BLaER1 (cell line): ENCODE data around the gene BANP.
"Not testable (repeated sequence)": the region's sequence is repeated elsewhere in the genome, so short reads cannot be mapped to it uniquely, and the experiment has no call there.

Source experiments
- H3K27ac ChIP-seq: shearing (Covaris generic); formaldehyde crosslinking; 2 replicates; pipeline ENCODE4 v1.8.1; 2022
- H3K27me3 ChIP-seq: shearing (Covaris generic); formaldehyde crosslinking; 2 replicates; pipeline ENCODE4 v1.8.1; 2022
- H3K36me3 ChIP-seq: shearing (Covaris generic); formaldehyde crosslinking; 2 replicates; pipeline ENCODE4 v1.8.1; 2022
- H3K4me1 ChIP-seq: shearing (Covaris generic); formaldehyde crosslinking; 2 replicates; pipeline ENCODE4 v1.8.1; 2022
- H3K4me2 ChIP-seq: shearing (Covaris generic); formaldehyde crosslinking; 2 replicates; pipeline ENCODE4 v1.8.1; 2022
- H3K4me3 ChIP-seq: shearing (Covaris generic); formaldehyde crosslinking; 2 replicates; pipeline ENCODE4 v1.8.1; 2022
- H3K9ac ChIP-seq: shearing (Covaris generic); formaldehyde crosslinking; 2 replicates; pipeline ENCODE4 v1.8.1; 2022
- H3K9me3 ChIP-seq: shearing (Covaris generic); formaldehyde crosslinking; 2 replicates; pipeline ENCODE4 v1.8.1; 2022
- H4K20me1 ChIP-seq: shearing (Covaris generic); formaldehyde crosslinking; 2 replicates; pipeline ENCODE4 v1.8.1; 2022
- Cebpa-rat ChIP-seq: shearing (Covaris generic); IDR thresholded peaks from 2 replicates; pipeline ENCODE4 v1.8.1; 2022

Gene BANP

GRCh38 chr16:88083582-88083981, 132.3 kb downstream of the BANP start:
- Histone ChIP-seq H4K20me1 (no peaks in the 10 kb centered on the region), H3K27ac (peak overlapping the region; percentile 52), H3K9ac (0 out of 2 replicates have a peak overlapping the region, but pooled peaks have one; percentile 12), H3K9me3 (no peaks in the 10 kb centered on the region), H3K36me3 (peaks cover 8% of the 10 kb centered on the region; the same call in 1 of the 2 replicates), H3K4me2 (peak overlapping the region; percentile 59), H3K4me3 (no peak overlapping the region), H3K4me1 (peaks cover 27% of the 10 kb centered on the region), H3K27me3 (no peaks in the 10 kb centered on the region)
- no peak for TF ChIP-seq Cebpa-rat

DNA sequence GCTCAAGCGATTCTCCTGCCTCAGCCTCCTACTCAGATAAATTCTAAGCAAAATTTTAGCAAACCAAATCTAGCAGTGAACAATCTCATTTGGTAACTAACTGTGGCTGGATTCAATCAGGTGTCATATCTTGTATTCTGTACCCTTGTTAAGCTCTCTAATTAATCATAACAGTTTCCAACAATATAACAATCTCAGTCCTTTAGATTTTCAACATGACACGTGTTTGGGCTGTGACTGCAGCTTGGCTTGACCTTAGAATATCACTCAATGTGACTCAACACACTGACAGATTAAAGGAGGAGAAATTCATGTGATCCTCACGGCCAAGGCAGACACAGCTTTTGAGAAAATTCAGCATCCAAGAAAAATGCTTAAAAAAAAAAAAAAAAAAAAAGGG, 133.6 kb downstream of the BANP start:
- Histone ChIP-seq H3K27me3 (no peaks in the 10 kb centered on the region), H4K20me1 (no peaks in the 10 kb centered on the region), H3K4me3 (no peak overlapping the region), H3K9me3 (no peaks in the 10 kb centered on the region), H3K27ac (no peak overlapping the region), H3K4me2 (no peak overlapping the region), H3K9ac (no peak overlapping the region), H3K4me1 (peaks cover 24% of the 10 kb centered on the region), H3K36me3 (peaks cover 8% of the 10 kb centered on the region; the same call in 1 of the 2 replicates)
- TF ChIP-seq Cebpa-rat = no peak

DNA sequence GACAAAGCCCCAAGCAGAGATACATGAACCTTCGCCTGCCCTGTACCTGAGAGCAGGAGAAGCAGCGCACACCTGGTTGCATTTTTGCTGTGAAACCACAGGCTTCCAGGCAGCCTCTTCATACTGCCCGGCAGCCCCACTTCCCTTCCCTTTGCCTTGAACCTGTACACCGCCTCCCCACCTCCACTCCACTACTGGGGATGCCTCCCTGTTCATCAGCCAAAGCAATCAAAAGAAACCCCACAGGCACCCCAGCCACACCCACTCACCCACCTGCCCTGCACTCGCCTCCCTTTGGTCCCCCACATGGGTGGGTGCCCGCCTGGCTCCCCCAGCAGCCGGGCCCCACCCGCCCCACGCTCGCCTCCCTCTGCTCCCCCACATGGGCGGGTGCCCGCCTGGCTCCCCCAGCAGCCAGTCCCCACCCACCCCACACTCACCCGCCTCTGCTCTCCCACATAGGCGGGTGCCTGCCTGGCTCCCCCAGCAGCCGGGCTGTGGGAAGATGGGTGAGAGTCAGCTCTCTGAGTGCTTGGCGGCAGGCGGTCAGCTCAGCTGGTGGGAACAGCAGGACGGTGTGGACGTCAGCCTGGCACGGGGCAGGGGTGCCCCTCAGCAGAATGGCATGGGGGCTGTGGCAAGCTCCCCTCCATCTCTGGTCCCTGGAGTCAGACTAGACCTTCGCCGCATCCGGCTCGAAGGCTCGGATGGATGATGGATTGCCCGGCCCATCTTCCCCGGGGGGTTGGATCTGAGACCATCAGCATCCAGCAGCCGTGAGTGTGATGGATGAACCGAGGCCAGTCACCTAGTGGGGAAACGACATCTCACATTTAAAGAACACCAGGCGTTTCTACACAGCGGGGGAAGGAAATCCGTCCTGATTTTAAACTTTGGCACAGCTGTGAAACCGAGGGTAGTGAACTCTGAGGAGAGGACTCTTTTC, 135.6 kb downstream of the BANP start:
- no peak for TF ChIP-seq Cebpa-rat
- Histone ChIP-seq H4K20me1 (no peaks in the 10 kb centered on the region), H3K27me3 (no peaks in the 10 kb centered on the region), H3K9ac (no peak overlapping the region), H3K4me3 (no peak overlapping the region), H3K9me3 (no peaks in the 10 kb centered on the region), H3K36me3 (peaks cover 8% of the 10 kb centered on the region; the same call in 1 of the 2 replicates), H3K4me2 (no peak overlapping the region), H3K27ac (no peak overlapping the region), H3K4me1 (peaks cover 41% of the 10 kb centered on the region)

- Histone ChIP-seq H3K27me3 (no peaks in the 10 kb centered on the region), H3K9ac (no peak overlapping the region), H3K4me1 (peaks cover 44% of the 10 kb centered on the region), H4K20me1 (no peaks in the 10 kb centered on the region), H3K4me2 (no peak overlapping the region), H3K36me3 (peaks cover 6% of the 10 kb centered on the region; the same call in 1 of the 2 replicates), H3K4me3 (no peak overlapping the region), H3K27ac (no peak overlapping the region), H3K9me3 (no peaks in the 10 kb centered on the region)
- TF ChIP-seq Cebpa-rat = no peak
Observed at GRCh38 chr16:88087517-88087877, 136.3 kb downstream of the BANP start.

GRCh38 chr16:88088161-88088581, 136.9 kb downstream of the BANP start:
- Histone ChIP-seq H3K9ac (no peak overlapping the region), H4K20me1 (no peaks in the 10 kb centered on the region), H3K4me2 (no peak overlapping the region), H3K27me3 (no peaks in the 10 kb centered on the region), H3K4me1 (peaks cover 42% of the 10 kb centered on the region), H3K27ac (no peak overlapping the region), H3K9me3 (no peaks in the 10 kb centered on the region), H3K36me3 (no peaks in the 10 kb centered on the region), H3K4me3 (no peak overlapping the region)
- TF ChIP-seq Cebpa-rat = no peak

GRCh38 chr16:88088611-88089010, 137.4 kb downstream of the BANP start:
- H3K4me3 ChIP-seq, H3K9me3 ChIP-seq, H3K27me3 ChIP-seq, H3K36me3 ChIP-seq, H3K27ac ChIP-seq, H3K9ac ChIP-seq, H4K20me1 ChIP-seq, H3K4me2 ChIP-seq: not testable (repeated sequence)
- H3K4me1 ChIP-seq = peaks cover 38% of the 10 kb centered on the region

- H3K4me2 ChIP-seq, H3K27me3 ChIP-seq, H3K9ac ChIP-seq, H3K9me3 ChIP-seq, H3K36me3 ChIP-seq, H3K4me3 ChIP-seq, H3K27ac ChIP-seq, H4K20me1 ChIP-seq: not testable (repeated sequence)
- H3K4me1 ChIP-seq = peaks cover 33% of the 10 kb centered on the region
Observed at GRCh38 chr16:88089071-88089470, 137.8 kb downstream of the BANP start.

GRCh38 chr16:88089632-88090376, 138.6 kb downstream of the BANP start:
- H3K4me2 ChIP-seq, H4K20me1 ChIP-seq, H3K4me3 ChIP-seq, H3K36me3 ChIP-seq, H3K9me3 ChIP-seq, H3K27me3 ChIP-seq, H3K27ac ChIP-seq, H3K9ac ChIP-seq: not testable (repeated sequence)
- peaks cover 30% of the 10 kb centered on the region for H3K4me1 ChIP-seq

GRCh38 chr16:88090377-88091175, 139.3 kb downstream of the BANP start:
- H3K4me2 ChIP-seq = peak overlapping the region; percentile 67; the same call in 1 of the 2 replicates
- not testable (repeated sequence) for H3K36me3 ChIP-seq

DNA sequence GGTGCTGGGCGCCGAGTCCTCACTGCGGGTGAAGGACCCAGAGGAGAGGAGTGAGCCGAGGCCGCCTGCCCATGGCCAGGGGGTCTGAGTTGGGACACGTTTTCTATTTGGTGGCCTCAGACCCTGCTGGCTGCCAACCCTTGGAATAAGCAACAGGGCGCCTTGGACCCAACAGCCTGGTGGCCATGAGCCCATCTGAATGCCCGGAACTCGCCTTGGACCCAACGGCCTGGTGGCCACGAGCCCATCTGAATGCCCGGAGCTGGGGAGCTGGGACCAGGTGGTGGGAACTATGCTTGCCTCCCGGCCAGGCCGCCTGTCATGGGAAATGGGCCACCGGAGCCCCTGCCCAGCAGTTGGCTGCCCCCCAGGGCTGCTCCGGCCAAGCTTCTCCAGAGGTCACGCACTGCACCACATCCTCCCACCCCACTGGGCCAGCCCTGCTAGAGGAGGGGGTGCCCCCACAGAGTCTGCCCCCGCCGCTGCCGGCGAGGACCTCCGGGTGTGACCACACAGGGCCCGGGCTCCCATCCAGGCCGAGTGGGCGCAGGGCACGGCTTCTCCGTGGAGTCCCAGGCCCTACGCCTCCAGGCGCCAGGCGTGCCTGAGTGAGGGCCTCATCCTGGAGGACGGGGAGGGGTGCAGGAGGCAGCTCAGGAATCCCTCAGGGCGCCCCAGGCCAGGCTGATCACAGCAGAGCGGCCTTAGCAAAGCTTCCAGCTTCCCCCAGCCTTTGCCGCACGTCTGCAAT, 140.2 kb downstream of the BANP start:
- Histone ChIP-seq H3K9me3 (peaks cover 11% of the 10 kb centered on the region), H3K4me1 (peaks cover 30% of the 10 kb centered on the region), H3K27ac (peak overlapping the region; percentile 63), H3K4me2 (peak overlapping the region; percentile 67)
- H3K4me3 ChIP-seq, H3K9ac ChIP-seq, H3K36me3 ChIP-seq, H3K27me3 ChIP-seq, H4K20me1 ChIP-seq: not testable (repeated sequence)

More at GRCh38 chr16:88090377-88091175, 139.3 kb downstream of the BANP start:
- H3K27ac ChIP-seq, H3K4me3 ChIP-seq, H3K9ac ChIP-seq, H3K9me3 ChIP-seq, H4K20me1 ChIP-seq, H3K27me3 ChIP-seq: not testable (repeated sequence)
- peaks cover 30% of the 10 kb centered on the region for H3K4me1 ChIP-seq

DNA sequence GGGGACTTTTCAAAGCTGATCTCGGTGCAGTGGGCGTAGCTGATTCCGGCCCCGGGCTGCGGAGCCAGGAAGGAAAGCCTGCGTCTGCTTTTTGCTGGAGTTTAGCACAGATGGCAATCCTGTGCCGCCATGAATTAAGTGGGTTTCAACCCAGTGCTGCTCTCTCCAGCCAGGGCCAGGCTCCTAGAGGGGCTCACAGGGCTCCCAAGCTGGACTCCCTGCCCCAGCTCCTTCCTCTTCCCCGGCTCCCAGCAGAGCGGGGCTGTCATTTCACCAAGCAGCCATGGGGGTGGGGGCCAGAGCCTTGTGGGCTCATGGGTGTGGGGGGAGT, 140.7 kb downstream of the BANP start:
- H4K20me1 ChIP-seq, H3K4me3 ChIP-seq, H3K9ac ChIP-seq, H3K36me3 ChIP-seq, H3K27me3 ChIP-seq: not testable (repeated sequence)
- Histone ChIP-seq H3K27ac (peak overlapping the region; percentile 63; the same call in 1 of the 2 replicates), H3K4me2 (peak overlapping the region; percentile 67), H3K9me3 (peaks cover 16% of the 10 kb centered on the region), H3K4me1 (peaks cover 30% of the 10 kb centered on the region)

DNA sequence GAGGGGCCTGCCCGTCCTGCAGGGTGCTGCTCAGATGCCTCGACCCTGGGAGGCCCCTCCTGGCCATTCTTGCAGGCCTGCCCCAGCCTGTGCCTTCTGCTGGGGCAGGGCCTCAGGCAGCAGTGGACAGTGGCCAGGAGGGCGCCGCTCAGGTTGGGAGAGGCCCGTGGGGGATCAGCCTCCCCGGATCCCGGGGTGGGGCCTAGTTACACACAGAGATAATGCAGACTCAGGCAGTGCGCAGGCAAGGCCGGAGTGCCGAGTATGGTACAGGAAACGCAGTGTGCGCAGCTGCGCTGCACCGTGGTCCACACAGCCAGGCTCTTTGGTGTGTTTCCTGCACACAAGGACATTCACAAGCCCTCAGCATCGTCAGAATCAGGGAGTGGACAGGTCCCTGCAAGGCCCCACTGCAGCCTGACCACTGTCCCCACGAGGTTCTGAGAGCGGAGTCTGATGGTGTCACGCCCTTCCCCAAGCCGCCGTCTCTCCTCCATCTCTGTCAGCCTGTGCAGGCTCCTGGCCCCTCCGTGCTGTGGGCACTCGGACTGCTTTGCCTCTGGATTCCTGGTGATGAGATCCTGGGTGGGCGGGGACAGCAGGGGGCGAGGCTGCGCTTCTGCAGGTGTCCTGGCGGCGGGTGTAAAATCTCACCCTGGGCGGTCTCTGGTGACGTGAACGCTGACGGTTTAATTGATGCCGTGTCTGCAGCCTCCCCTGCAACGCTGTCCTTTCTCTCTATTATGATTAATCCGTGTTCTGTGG, 141.7 kb downstream of the BANP start:
- H3K9ac ChIP-seq, H4K20me1 ChIP-seq, H3K27me3 ChIP-seq, H3K36me3 ChIP-seq, H3K4me3 ChIP-seq, H3K4me2 ChIP-seq, H3K27ac ChIP-seq: not testable (repeated sequence)
- Histone ChIP-seq H3K4me1 (peaks cover 40% of the 10 kb centered on the region), H3K9me3 (peaks cover 16% of the 10 kb centered on the region)
